ENCODE results near the gene KCNQ1. TPM values are rescaled to one million over a fixed set of nuclear protein-coding genes. Genes with fewer than 3 reads are reported as not detected.

Gene KCNQ1
- total RNA-seq, 1 experiment from 2014 or later: 10.7 TPM

DNA sequence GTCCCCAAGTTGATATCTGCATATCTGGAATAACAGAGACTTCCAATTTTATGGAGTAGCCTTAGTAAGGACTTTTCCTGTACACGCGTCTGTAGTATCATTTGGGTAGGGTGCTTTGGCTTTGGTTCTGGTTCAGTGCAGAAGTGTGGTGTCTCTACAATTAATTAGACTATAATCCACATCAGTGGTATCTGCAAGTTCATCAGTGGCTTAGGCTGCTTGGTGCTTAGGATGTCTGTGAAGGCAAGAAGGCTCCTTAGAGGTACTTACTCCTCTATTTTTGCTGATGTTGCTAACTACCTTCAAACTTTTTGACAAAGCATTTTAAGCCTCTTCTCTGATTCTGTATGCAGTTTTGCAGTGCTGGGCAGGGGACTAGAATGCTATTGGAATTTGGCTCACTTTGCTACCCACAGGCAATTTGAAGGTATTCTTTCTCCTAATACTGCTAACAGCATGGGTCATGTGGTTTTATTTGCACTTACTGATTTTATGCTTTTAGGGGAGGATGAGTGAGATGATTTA is 205.6 kb downstream of the KCNQ1 start (continued):
- TF ChIP-seq, protein P1, sequence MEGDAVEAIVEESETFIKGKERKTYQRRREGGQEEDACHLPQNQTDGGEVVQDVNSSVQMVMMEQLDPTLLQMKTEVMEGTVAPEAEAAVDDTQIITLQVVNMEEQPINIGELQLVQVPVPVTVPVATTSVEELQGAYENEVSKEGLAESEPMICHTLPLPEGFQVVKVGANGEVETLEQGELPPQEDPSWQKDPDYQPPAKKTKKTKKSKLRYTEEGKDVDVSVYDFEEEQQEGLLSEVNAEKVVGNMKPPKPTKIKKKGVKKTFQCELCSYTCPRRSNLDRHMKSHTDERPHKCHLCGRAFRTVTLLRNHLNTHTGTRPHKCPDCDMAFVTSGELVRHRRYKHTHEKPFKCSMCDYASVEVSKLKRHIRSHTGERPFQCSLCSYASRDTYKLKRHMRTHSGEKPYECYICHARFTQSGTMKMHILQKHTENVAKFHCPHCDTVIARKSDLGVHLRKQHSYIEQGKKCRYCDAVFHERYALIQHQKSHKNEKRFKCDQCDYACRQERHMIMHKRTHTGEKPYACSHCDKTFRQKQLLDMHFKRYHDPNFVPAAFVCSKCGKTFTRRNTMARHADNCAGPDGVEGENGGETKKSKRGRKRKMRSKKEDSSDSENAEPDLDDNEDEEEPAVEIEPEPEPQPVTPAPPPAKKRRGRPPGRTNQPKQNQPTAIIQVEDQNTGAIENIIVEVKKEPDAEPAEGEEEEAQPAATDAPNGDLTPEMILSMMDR (IDR thresholded peaks at IDR 0.05 in 2 of 3, conservative IDR thresholded peaks at IDR 0.05 in 1 of 3; ENCODE audit: borderline replicate concordance in 1 of 3, insufficient read depth in 1 of 3, low read depth in 2 of 3, low read length in 2 of 3): no peak

- DNase-seq (ENCODE audit: low read depth, low spot score) (no peak), ATAC-seq (no peak)
- no TSS peak for BruUV-seq (replicated peaks)
- no peak overlapping the region for H3K27ac ChIP-seq (ENCODE audit: low read depth, low read length)
- no peaks in the 10 kb centered on the region for H3K4me1 ChIP-seq (ENCODE audit: control insufficient read depth in 1 of 2, insufficient read depth in 2 of 2, low read length in 2 of 2)
- H3K79me2 ChIP-seq (ENCODE audit: insufficient read depth, low read length): no peaks in the 10 kb centered on the region
- no peak overlapping the region for H3K9ac ChIP-seq (ENCODE audit: low read length)
- H3K9me3 ChIP-seq (ENCODE audit: control insufficient read depth in 1 of 2, insufficient read depth in 1 of 2, low read depth in 1 of 2, low read length in 2 of 2): peaks cover 5 to 10% of the 10 kb centered on the region in 2 experiments; a peak in 2 of 4 replicates
- H3K4me3 ChIP-seq (replicated peaks in 1 of 2; ENCODE audit: low read depth in 1 of 2, low read length in 2 of 2): no peak overlapping the region
- H4K20me1 ChIP-seq (ENCODE audit: insufficient read depth): no peaks in the 10 kb centered on the region
- TF ChIP-seq POLR2AphosphoS5 (IDR thresholded peaks at IDR 0.05; ENCODE audit: low read depth, low read length) (no peak), REST (IDR thresholded peaks at IDR 0.05; ENCODE audit: low read depth) (no peak), SP1 (IDR thresholded peaks at IDR 0.05; ENCODE audit: low read depth) (no peak), CBX3 (IDR thresholded peaks at IDR 0.05; ENCODE audit: low read depth) (no peak), SIN3A (IDR thresholded peaks at IDR 0.05; ENCODE audit: low read depth) (no peak), RAD21 (IDR thresholded peaks at IDR 0.05; ENCODE audit: low read depth) (no peak), EZH2phosphoT487 (IDR thresholded peaks at IDR 0.05; ENCODE audit: borderline replicate concordance) (no peak)
- intact Hi-C loops (cut with micrococcal nuclease): no loop called here
- CTCF ChIA-PET: no interaction called here
- H3K9me2 ChIP-seq (ENCODE audit: insufficient read depth): no peaks in the 10 kb centered on the region
- no peak overlapping the region for H2AFZ ChIP-seq (ENCODE audit: low read depth, low read length, poor library complexity, severe bottlenecking)
- RAD21 ChIA-PET (ENCODE audit: low non-redundant PET in 1 of 2, low total read pairs in 2 of 2, uncharacterized antibody in 2 of 2, unreplicated experiment in 2 of 2): no interaction called here
- H3K36me3 ChIP-seq (ENCODE audit: control insufficient read depth in 1 of 2, insufficient read depth in 2 of 2, low read length in 2 of 2): no peaks in the 10 kb centered on the region
- H3K27me3 ChIP-seq (ENCODE audit: insufficient read depth, low read length): no peaks in the 10 kb centered on the region
- no peak overlapping the region for H3K4me2 ChIP-seq (ENCODE audit: low read length)
- POLR2A ChIA-PET: no interaction called here
Measured at GRCh38 chr11:2651054-2651617, 206.3 kb downstream of the KCNQ1 start.
